Thymus (tissue), 11 donors: ENCODE results near the gene ARGLU1. TPM values are rescaled to one million over a fixed set of nuclear protein-coding genes. Genes with fewer than 3 reads are reported as not detected.

Experiments used
- DNase-seq, 9 donors: peaks; one replicate each; pipeline ENCODE4 v3.0.0-alpha.2; 2013; ENCODE audit warnings: low spot score in 9 of 9, low read depth in 6 of 9, missing footprints in 1 of 9
- H3K27ac ChIP-seq, 2 donors: one replicate each; pipeline ENCODE4 v1.5.1; 2013; ENCODE audit warnings: control low read depth in 1 of 2, low read depth in 1 of 2, low read length in 1 of 2, mild to moderate bottlenecking in 1 of 2, moderate library complexity in 1 of 2
- H3K27me3 ChIP-seq, 2 donors: one replicate each; pipeline ENCODE4 v1.5.1; 2013; ENCODE audit warnings: low read length in 1 of 2; ENCODE audit not compliant: control insufficient read depth in 2 of 2, insufficient read depth in 1 of 2
- H3K36me3 ChIP-seq, 2 donors: one replicate each; pipeline ENCODE4 v1.5.1; 2013; ENCODE audit warnings: low read length in 1 of 2, mild to moderate bottlenecking in 1 of 2, moderate library complexity in 1 of 2; ENCODE audit not compliant: control insufficient read depth in 2 of 2, insufficient read depth in 2 of 2
- H3K4me1 ChIP-seq, 2 donors: one replicate each; pipeline ENCODE4 v1.5.1; 2013; ENCODE audit warnings: low read length in 2 of 2; ENCODE audit not compliant: control insufficient read depth in 2 of 2, insufficient read depth in 2 of 2
- H3K4me3 ChIP-seq, 2 donors: one replicate each; pipeline ENCODE4 v1.5.1; 2013; ENCODE audit warnings: low read length in 2 of 2, control low read depth in 1 of 2, mild to moderate bottlenecking in 1 of 2
- H3K9me3 ChIP-seq, 2 donors: one replicate each; pipeline ENCODE4 v1.5.1; 2013; ENCODE audit warnings: low read length in 1 of 2, mild to moderate bottlenecking in 1 of 2; ENCODE audit not compliant: control insufficient read depth in 2 of 2, insufficient read depth in 1 of 2
- WGBS: extraction: QIAGEN DNeasy Blood & Tissue Kit; methylation state at CpG from one replicate; pipeline ENCODE4 v1.1.7; 2013; 5-methylcytosine and 5-hydroxymethylcytosine counted together
- polyA plus RNA-seq: library from polyadenylated mRNA; stranded (reverse); fragments of 200-250 nt; gene quantifications from one replicate; pipeline ENCODE4 v1.2.3, GENCODE V29; 2013
- total RNA-seq: library from RNA; stranded (reverse); fragments of 120-200 nt; gene quantifications from one replicate; pipeline ENCODE4 v1.2.4, GENCODE V29; 2013
- donor health status: healthy.

The ARGLU1 gene
- total and polyA plus RNA-seq, 2 donors: 141 to 268 TPM

DNA sequence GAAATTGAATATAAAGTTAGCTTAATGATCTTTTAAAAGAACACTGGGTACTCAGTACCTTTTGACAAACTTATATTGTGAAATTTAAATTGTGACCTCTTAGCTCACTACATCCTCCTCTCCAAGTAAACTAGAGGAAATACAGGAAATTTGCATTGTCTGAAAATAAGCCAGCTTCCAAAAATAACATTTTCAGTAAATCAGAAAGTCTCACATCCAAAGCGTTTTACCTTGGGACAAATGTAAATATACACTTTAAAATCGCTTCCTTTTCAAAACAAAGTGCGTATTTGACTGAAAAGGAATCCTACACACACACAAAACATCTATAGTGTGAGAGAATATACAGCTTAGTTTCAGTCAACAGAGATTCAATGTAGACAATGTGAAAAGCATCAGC lies 30.4 kb downstream of the ARGLU1 start:
- Histone ChIP-seq H3K4me1 (peaks cover 7 to 18% of the 10 kb centered on the region in 2 donors), H3K27me3 (peaks cover 24 to 25% of the 10 kb centered on the region in 2 donors), H3K36me3 (peaks cover 0 to 10% of the 10 kb centered on the region in 2 donors), H3K27ac (no peak overlapping the region), H3K9me3 (no peaks in the 10 kb centered on the region), H3K4me3 (no peak overlapping the region)
- 75% methylated on average over 3 of the region's 3 CpGs for WGBS
- no peak for DNase-seq

DNA sequence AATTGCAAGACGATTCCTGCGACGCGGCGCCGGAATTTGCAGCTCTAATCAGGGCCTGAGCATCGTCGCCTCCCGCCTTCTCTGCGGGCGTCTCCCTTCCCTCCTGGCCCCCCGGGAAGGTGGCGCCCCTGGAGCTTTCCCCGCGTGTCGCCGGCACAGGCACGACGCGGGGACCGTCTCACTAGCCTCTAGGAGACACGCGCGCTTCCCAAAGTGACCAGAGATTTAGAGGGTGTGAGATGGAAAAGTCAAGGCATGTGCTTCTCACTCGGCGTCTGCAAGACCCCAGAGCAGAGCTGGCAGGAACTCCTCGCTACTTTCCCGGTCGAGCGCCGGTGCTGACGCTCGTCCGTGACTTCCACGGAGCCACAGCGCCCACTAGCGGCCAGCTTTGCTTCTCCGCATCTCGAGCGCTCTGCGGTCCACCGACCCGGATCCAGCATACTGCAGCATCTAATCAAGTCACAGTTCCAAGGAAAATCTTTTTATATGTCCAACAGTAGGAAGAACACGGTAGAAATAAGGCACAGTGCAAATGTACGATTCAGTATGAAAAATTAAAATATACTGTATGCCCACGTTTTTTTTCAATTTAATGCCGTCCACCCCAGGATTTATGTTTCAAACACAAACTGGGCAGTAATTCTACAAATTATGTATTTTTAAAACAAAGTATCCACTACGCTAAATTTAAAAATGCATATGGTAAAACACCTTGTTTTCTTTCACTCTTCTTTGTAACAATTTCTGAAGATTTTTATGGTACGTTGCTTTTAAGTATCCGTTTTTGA lies 31.5 kb downstream of the ARGLU1 start:
- DNase-seq: peak; percentile 81 to 96 (median 89)
- Histone ChIP-seq H3K27me3 (peaks cover 28 to 33% of the 10 kb centered on the region in 2 donors), H3K4me1 (peaks cover 11 to 24% of the 10 kb centered on the region in 2 donors), H3K36me3 (peaks cover 0 to 8% of the 10 kb centered on the region in 2 donors), H3K27ac (peak overlapping the region; percentile 67 to 79), H3K4me3 (peak overlapping the region; percentile 58 to 81), H3K9me3 (no peaks in the 10 kb centered on the region)
- WGBS: 5% methylated on average over 50 of the region's 50 CpGs

DNA sequence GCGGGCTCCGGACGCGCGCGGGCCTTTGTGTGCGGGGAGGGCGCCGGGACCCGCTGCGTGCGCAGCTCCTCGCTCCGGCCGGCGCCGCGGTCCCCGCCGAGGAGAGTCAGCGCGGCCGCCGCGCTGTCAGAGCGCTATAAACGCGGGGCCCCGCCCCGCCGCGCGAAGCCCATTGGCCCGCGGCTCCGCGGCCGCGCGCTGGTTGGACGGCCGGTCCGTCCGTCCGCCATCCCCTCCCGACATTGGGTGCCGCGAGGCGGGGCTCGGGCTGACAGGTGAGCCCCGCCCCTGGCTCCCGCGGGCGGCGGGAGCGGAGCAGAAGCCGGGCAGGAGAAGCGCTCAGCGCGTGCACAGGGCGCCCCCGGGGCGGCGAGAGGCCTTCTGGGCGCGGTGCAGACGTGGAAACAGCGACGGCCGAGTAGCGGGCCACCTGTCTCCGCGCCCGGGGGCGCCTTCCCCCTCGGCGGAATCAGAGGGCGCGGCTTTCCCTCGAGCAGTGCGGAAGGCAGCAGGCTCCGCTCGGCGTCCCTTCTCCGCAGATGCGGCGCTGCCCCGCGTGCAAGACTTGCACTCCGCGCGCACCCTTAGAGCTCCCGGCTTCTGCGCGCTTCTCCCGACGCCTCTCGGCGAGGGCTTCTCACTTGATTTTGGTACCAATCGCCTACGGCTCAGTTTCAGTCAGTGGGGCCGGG lies 32.2 kb downstream of the ARGLU1 start, which contains the start of gene EFNB2:
EFNB2 (minus strand) TSS at position 111 of the 692 bp plus-strand sequence. CDS start 698 bp downstream, outside the sequence.
- WGBS: under 1% methylated on average over 102 of the region's 102 CpGs
- peaks cover 30 to 41% of the 10 kb centered on the region in 2 donors for H3K27me3 ChIP-seq
- peaks cover 0 to 3% of the 10 kb centered on the region in 2 donors for H3K36me3 ChIP-seq
- H3K4me1 ChIP-seq: peaks cover 11 to 24% of the 10 kb centered on the region in 2 donors
- DNase-seq: peak; percentile 75 to 97 (median 90)
- H3K27ac ChIP-seq: peak within 1 kb of the TSS; percentile 67 to 79
- H3K4me3 ChIP-seq: peak within 1 kb of the TSS; percentile 61 to 81
- no peaks in the 10 kb centered on the region for H3K9me3 ChIP-seq

DNA sequence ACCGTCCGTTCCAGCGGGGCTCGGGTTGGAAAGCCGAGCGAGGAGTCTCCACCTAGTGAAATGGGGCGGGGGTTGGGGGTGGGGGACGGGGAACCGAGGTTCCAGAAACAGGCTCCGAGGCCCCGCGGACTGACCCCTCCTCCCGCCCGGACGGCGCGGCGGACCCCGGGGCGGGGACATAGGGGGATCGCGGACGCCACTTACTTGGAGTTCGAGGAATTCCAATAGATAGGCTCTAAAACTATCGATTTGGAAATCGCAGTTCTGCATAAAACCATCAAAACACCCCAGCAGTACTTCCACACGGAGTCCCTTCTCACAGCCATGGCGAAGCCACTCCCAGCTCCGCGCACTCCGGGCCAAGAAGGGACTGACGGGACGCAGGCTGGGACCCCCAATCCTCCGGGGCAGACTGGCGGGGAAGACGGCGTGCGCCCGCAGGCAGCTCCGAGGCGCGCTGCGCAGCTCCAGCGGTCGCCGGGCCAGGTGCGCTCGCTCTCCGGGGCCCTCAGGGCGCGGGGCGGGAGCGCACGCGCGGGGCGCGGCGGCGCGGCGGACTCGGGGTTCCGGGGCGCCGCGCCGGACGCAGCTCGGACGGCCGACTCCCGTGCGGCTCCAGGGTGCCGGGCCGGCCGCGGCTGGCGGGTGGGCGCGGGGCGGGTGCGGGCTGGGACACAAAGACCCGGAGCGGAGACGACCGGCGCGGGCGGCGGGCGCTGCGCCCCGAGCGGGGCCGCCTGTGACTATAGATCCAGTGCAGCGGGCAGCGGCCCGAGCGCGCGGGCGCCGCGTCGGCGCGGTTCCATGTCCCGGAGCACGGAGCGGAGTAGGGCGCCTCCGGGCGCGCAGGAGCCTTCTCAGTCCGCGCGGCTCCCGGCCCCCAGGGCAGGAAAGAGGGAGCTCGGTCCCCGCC lies 33.0 kb downstream of the ARGLU1 start:
- WGBS: 1% methylated on average over 121 of the region's 121 CpGs
- Histone ChIP-seq H3K4me3 (peak overlapping the region; percentile 61 to 81), H3K36me3 (no peaks in the 10 kb centered on the region), H3K27ac (peak overlapping the region; percentile 52 to 56), H3K9me3 (no peaks in the 10 kb centered on the region), H3K4me1 (peaks cover 11 to 24% of the 10 kb centered on the region in 2 donors), H3K27me3 (peaks cover 33 to 49% of the 10 kb centered on the region in 2 donors)
- peak in 4 of 9 donors; percentile 10 to 45 (median 38) for DNase-seq

DNA sequence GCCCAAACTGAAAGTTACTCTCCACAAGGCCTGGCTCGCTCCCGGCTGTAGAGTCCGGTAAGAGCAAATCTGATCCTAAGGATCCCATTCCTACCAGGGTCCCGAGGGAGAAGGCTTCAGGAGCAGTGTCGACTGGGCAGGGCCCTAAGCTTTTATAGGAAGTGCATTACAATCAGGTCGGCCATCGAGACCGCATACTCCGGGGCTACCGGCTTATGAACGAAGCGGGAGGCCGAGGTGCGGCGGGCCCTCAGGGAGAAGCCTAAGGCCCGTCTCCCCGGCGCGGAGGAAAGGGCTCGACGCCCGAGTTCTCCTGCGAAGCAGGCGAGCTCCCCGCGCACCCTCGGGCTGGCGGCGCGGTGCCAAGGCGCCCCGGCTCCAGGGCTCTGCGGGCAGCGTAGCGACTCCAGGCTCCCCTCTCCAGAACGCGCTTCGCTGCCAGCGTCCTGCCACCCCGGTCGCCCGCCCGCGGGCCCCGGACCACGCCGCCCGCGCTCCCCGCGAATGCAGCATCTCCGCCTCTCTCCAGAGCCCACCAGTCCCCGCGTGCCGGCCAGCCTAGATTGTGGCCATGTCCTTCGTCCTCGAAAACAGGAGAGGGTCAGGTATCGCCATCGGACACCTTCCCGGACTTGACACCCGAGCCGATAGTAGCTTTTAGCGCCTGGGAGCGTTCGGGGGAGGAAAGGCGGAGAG lies 33.8 kb downstream of the ARGLU1 start:
- WGBS: 6% methylated on average over 66 of the region's 66 CpGs
- H3K4me1 ChIP-seq: peaks cover 11 to 24% of the 10 kb centered on the region in 2 donors

DNA sequence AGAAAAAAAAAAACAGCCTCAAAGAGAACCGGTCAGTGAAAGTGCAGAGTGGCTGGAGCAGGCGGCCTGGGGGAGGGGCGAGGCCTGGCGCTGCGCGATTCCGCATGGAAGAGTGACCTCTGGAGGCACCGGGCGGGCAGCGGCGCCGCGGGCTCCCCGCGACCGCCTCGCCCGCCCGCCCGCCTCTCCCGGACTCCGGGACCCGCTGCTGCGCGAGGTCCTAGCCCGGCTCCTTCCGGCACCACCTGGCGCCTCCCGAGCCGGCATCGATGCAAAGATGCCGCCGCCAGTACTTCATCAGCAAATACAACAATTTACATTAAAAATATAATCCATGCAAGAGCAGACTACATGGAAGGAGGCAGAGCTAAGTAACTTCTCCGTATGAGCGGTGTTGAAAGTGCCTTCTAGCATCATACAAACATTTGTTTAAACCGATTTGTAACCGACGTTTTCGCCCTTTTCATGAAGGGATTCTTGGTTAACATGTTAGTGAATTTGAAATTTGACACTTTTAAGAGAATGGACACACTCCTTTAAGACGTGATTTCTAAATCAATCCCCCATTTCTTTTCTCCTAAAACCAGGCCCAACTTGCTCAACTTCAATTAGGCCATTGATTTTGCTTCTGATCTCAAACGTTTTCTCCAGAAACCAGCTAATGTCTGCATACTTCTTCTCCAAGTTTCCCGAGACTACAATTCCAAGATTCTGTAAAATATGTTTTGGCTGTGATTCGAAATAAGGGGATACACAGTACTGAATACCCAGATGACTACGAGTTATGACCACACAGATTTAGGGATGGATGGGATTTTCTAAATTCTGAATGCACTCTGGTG lies 34.6 kb downstream of the ARGLU1 start:
- Histone ChIP-seq H3K27ac (peak overlapping the region; percentile 40 to 65), H3K9me3 (no peaks in the 10 kb centered on the region), H3K4me3 (peak overlapping the region; percentile 61 to 81), H3K27me3 (peaks cover 33 to 57% of the 10 kb centered on the region in 2 donors), H3K36me3 (no peaks in the 10 kb centered on the region), H3K4me1 (peaks cover 11 to 26% of the 10 kb centered on the region in 2 donors)
- WGBS: 9% methylated on average over 44 of the region's 44 CpGs
- DNase-seq: peak in 4 of 9 donors; percentile 18 to 61 (median 36)

More for the DNA sequence above, 33.8 kb downstream of the ARGLU1 start:
- Histone ChIP-seq H3K27ac (peak overlapping the region; percentile 65 to 75), H3K4me3 (peak overlapping the region; percentile 61 to 81), H3K36me3 (no peaks in the 10 kb centered on the region), H3K27me3 (peaks cover 33 to 55% of the 10 kb centered on the region in 2 donors), H3K9me3 (no peaks in the 10 kb centered on the region)
- peak in 4 of 9 donors; percentile 20 to 64 (median 52) for DNase-seq

DNA sequence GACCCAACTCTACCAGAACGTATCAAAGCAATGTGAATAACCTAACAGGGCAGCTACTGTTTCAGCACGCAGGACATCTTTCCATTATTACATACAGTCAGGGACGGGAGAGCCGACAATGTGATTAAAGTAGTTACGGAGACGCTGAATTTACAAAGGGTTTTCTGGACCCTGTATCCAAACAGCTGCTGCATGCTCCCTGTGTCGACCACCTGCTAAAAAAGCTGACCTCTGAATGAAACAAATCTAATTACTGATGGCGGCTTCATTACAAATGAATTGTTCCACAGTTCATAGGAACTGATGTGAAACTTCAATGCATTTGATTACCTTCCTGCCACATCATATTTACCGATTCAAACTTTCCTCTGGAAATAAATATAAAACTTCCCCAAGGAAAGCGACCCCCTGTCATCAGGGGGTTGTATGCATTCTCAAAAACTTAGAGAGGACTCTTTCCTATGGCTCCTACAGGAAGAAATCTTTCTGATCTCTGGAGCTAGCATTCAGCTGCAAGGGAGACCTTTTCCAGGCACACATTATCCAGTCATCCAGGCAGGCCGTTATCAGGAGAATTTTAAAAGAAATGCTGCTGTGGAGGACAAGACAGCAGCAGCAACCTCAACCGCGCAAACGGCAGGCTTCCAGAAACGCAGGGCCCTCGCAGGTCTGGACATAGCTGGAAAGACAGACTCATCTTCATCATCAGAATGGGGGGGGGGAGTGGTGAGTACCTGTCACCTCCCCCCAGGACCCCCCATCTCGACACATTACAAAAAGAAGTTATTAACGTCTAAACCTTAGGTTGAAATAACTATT lies 35.6 kb downstream of the ARGLU1 start:
- Histone ChIP-seq H3K4me1 (peaks cover 11 to 26% of the 10 kb centered on the region in 2 donors), H3K27me3 (peaks cover 33 to 57% of the 10 kb centered on the region in 2 donors), H3K27ac (peak overlapping the region; percentile 48 to 60), H3K36me3 (no peaks in the 10 kb centered on the region), H3K9me3 (no peaks in the 10 kb centered on the region), H3K4me3 (peak overlapping the region; percentile 40 to 81)
- 25% methylated on average over 18 of the region's 18 CpGs for WGBS
- DNase-seq: no peak
